AG04449 (cell line): Measurements from ENCODE around the gene USP9Y.

Experiments used
- CTCF ChIA-PET: fragments of 350-600 bp; formaldehyde crosslinking; extraction: SDS; loops from one replicate; lab custom pipeline; 2021; ENCODE audit warnings: antibody characterized with exemption; lab: Yijun Ruan, JAX
- POLR2A ChIA-PET: fragments of 400-600, 350-600 bp; formaldehyde crosslinking; extraction: SDS; loops from one replicate; lab custom pipeline; 2020; ENCODE audit warnings: antibody characterized with exemption, inconsistent platforms; lab: Yijun Ruan, JAX
- DNase-seq: peaks from one replicate; pipeline ENCODE4 v3.0.0-alpha.2; 2010; ENCODE audit warnings: low read depth, low spot score
- H3K4me3 ChIP-seq: 2 replicates; pipeline ENCODE4 v1.5.1; 2011; ENCODE audit warnings: low read depth, mild to moderate bottlenecking, control low read depth, low read length
- TF ChIP-seq, protein P1 (sequence below): IDR thresholded peaks from one replicate; pipeline ENCODE4 v1.5.1; 2011; ENCODE audit warnings: mild to moderate bottlenecking, moderate library complexity, low read length, control low read depth, inconsistent platforms; ENCODE audit not compliant: insufficient read depth; ENCODE audit errors: missing control alignments

The USP9Y gene

GRCh38 chrY:12808046-12808445 is 107.0 kb downstream of the USP9Y start:
- TF ChIP-seq, protein P1, sequence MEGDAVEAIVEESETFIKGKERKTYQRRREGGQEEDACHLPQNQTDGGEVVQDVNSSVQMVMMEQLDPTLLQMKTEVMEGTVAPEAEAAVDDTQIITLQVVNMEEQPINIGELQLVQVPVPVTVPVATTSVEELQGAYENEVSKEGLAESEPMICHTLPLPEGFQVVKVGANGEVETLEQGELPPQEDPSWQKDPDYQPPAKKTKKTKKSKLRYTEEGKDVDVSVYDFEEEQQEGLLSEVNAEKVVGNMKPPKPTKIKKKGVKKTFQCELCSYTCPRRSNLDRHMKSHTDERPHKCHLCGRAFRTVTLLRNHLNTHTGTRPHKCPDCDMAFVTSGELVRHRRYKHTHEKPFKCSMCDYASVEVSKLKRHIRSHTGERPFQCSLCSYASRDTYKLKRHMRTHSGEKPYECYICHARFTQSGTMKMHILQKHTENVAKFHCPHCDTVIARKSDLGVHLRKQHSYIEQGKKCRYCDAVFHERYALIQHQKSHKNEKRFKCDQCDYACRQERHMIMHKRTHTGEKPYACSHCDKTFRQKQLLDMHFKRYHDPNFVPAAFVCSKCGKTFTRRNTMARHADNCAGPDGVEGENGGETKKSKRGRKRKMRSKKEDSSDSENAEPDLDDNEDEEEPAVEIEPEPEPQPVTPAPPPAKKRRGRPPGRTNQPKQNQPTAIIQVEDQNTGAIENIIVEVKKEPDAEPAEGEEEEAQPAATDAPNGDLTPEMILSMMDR: no peak
- no peak overlapping the region for H3K4me3 ChIP-seq
- ChIA-PET CTCF (interaction anchor here (1.0 to 1.3 kb wide), 6 partner anchors 9 to 329 kb away, joined by 3 to 5 read pairs (median 3); no protein-coding TSS in a partner anchor), POLR2A (no interaction called here)
- DNase-seq: no peak

GRCh38 chrY:12809034-12809433 is 108.0 kb downstream of the USP9Y start:
- no peak for DNase-seq
- TF ChIP-seq, protein P1: peak; percentile 25
- H3K4me3 ChIP-seq: no peak overlapping the region
- CTCF ChIA-PET: interaction anchor here (1.0 to 1.3 kb wide), 6 partner anchors 8 to 330 kb away, joined by 3 to 5 read pairs (median 3); no protein-coding TSS in a partner anchor
- POLR2A ChIA-PET: no interaction called here

DNA sequence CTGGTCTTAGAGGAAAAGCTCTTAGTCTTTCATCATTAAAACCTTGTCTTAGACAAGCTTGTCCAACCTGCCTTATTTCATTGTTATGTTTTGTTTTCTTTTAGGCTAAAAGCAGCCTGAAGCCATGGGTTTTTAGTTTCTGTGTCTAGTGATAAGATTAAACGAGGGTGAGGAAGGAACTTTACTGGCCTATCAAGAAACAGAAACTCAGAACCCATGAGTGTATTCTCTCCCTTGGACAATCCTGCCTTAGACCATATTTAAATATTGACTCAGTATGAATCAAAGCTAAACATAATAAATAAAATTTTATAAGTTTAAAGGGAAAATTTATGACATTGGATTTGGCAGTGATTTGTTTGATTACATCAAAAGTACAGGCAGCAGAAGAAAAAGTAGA is 122.4 kb downstream of the USP9Y start:
- POLR2A ChIA-PET: no interaction called here
- DNase-seq: no peak
- TF ChIP-seq, protein P1: no peak
- CTCF ChIA-PET: no interaction called here
- H3K4me3 ChIP-seq: no peak overlapping the region

DNA sequence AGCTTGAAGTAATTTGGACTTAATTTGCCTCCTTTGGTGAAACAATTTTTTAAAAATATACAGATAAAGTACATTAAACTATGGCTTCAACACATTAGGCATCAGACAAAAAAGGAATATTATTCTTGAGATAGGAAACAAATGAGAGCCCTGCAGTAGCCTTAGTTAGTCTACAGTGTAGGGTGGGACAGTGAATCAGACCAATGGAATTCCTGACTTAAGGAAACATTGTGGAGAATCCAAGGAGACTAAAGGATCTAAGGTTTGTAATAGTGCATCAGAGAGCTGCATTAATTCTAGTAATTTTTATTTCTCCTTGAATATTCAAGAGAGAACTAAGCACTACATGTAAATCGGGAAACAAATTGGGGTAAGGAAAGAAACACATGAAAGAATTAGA is 125.8 kb downstream of the USP9Y start:
- CTCF ChIA-PET: no interaction called here
- POLR2A ChIA-PET: no interaction called here
- DNase-seq: no peak
- TF ChIP-seq, protein P1: no peak
- H3K4me3 ChIP-seq: no peak overlapping the region

- no peak for DNase-seq
- TF ChIP-seq, protein P1: no peak
- no peak overlapping the region for H3K4me3 ChIP-seq
- ChIA-PET POLR2A (no interaction called here), CTCF (no interaction called here)
Observed at GRCh38 chrY:12833284-12833683, 132.3 kb downstream of the USP9Y start.

DNA sequence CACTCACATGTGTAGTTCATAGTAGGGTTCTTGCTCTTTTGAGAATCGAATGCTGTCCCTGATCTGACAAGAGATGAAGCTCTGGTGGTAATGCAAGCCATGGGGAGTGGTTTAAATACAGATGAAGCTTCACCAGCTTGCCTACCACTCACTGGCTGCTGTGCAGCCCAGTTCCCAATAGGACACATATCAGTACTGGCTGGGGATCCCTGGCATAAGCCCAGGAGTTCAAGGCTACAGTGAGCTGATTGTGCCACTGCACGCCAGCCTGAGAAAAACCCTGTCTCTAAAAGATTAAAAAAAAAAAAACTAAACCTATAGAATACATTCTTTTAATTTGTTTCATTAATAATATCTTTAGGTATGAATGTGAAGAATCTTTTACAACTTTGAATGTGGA is 136.5 kb downstream of the USP9Y start:
- H3K4me3 ChIP-seq: no peak overlapping the region
- POLR2A ChIA-PET: no interaction called here
- DNase-seq: no peak
- CTCF ChIA-PET: no interaction called here
- TF ChIP-seq, protein P1: no peak
